ENCODE data around the gene ZNF239.

The ZNF239 gene

GRCh38 chr10:43524434-43525247 is 49.8 kb downstream of the ZNF239 start:
- H3K27ac ChIP-seq, result no peak overlapping the region
- TF ChIP-seq ZFX (IDR thresholded peaks at IDR 0.05) (no peak), CTCF (conservative IDR thresholded peaks at IDR 0.05) (no peak)
